Neural progenitor cell (in vitro differentiated cells): ENCODE measurements around the gene DIDO1. TPM values are rescaled to one million over a fixed set of nuclear protein-coding genes. Genes with fewer than 3 reads are reported as not detected.

Source experiments
- DNase-seq: peaks from one replicate; pipeline ENCODE4 v3.0.0-alpha.2; 2016; ENCODE audit warnings: low spot score
- H2AFZ ChIP-seq: fragments of 200-600 bp; sonication (generic); replicated peaks from 2 replicates; pipeline ENCODE4 v1.6.1; 2016; ENCODE audit warnings: antibody characterized with exemption
- H3F3A ChIP-seq: fragments of 200-600 bp; sonication (generic); 2 replicates; pipeline ENCODE4 v1.6.1; 2016; ENCODE audit warnings: antibody characterized with exemption, low read depth
- H3K27ac ChIP-seq: fragments of 200-600 bp; sonication (generic); 2 replicates; pipeline ENCODE4 v1.5.1; 2016; ENCODE audit warnings: mild to moderate bottlenecking
- H3K27me3 ChIP-seq: fragments of 200-600 bp; sonication (generic); 2 replicates; pipeline ENCODE4 v1.6.1; 2016; ENCODE audit warnings: mild to moderate bottlenecking, moderate library complexity
- H3K36me3 ChIP-seq: fragments of 200-600 bp; sonication (generic); 2 replicates; pipeline ENCODE4 v1.5.1; 2016
- H3K4me1 ChIP-seq: fragments of 200-600 bp; sonication (generic); 2 replicates; pipeline ENCODE4 v1.6.1; 2016; ENCODE audit warnings: mixed run types
- H3K4me2 ChIP-seq: fragments of 200-600 bp; sonication (generic); 2 replicates; pipeline ENCODE4 v1.6.1; 2016
- H3K4me3 ChIP-seq: fragments of 200-600 bp; sonication (generic); 2 replicates; pipeline ENCODE4 v1.5.1; 2016
- H3K79me2 ChIP-seq: fragments of 200-600 bp; sonication (generic); 2 replicates; pipeline ENCODE4 v1.6.1; 2016; ENCODE audit warnings: low read depth
- H3K9ac ChIP-seq: fragments of 200-600 bp; sonication (generic); 2 replicates; pipeline ENCODE4 v1.6.1; 2016
- H3K9me3 ChIP-seq: fragments of 200-600 bp; sonication (generic); 2 replicates; pipeline ENCODE4 v1.5.1; 2016; ENCODE audit warnings: low read depth
- H4K20me1 ChIP-seq: fragments of 200-600 bp; sonication (generic); 2 replicates; pipeline ENCODE4 v1.6.1; 2016; ENCODE audit warnings: low read depth
- H3K27ac Mint-ChIP-seq: 3 replicates; pipeline ENCODE4 v1.8.0; 2021; ENCODE audit warnings: mixed read lengths
- H3K27me3 Mint-ChIP-seq: 2 replicates; pipeline ENCODE4 v1.8.0; 2022; ENCODE audit warnings: low read depth, mild to moderate bottlenecking, inconsistent platforms, moderate library complexity, mixed read lengths; ENCODE audit not compliant: insufficient read depth
- H3K36me3 Mint-ChIP-seq: 3 replicates; pipeline ENCODE4 v1.8.0; 2021; ENCODE audit warnings: mixed read lengths
- H3K4me1 Mint-ChIP-seq: 3 replicates; pipeline ENCODE4 v1.8.0; 2021; ENCODE audit warnings: mixed read lengths
- H3K4me3 Mint-ChIP-seq: 3 replicates; pipeline ENCODE4 v1.8.0; 2021; ENCODE audit warnings: mild to moderate bottlenecking, moderate library complexity, mixed read lengths
- H3K9me3 Mint-ChIP-seq: 3 replicates; pipeline ENCODE4 v1.8.0; 2020; ENCODE audit warnings: mixed read lengths
- CTCF ChIP-seq: fragments of 200-600 bp; sonication (generic); IDR thresholded peaks from 2 replicates; pipeline ENCODE4 v1.5.1; 2017; ENCODE audit warnings: antibody characterized with exemption, mild to moderate bottlenecking
- EZH2 ChIP-seq: fragments of 200-600 bp; sonication (generic); IDR thresholded peaks from 2 replicates; pipeline ENCODE4 v1.6.1; 2017; ENCODE audit warnings: antibody characterized with exemption, mild to moderate bottlenecking, moderate library complexity
- EZH2phosphoT487 ChIP-seq: fragments of 200-600 bp; sonication (generic); IDR thresholded peaks from 2 replicates; pipeline ENCODE4 v1.6.1; 2017; ENCODE audit warnings: antibody characterized with exemption
- total RNA-seq: library from RNA; depleted of rRNA; stranded (reverse); fragments of >200 nt; gene quantifications from 2 replicates; pipeline ENCODE4 v1.2.3, GENCODE V29; 2015; ENCODE audit warnings: low replicate concordance

The DIDO1 gene
- total RNA-seq, 1 donor from 2014 or later: 64.5 TPM

GRCh38 chr20:62878244-62879038 lies 47.9 kb downstream of the DIDO1 start:
- TF ChIP-seq EZH2: no peak
- no peak for TF ChIP-seq EZH2phosphoT487
- no peak for TF ChIP-seq CTCF
- Histone ChIP-seq H3K27ac (no peak overlapping the region), H4K20me1 (no peaks in the 10 kb centered on the region), H2AFZ (no peak overlapping the region), H3K27me3 (peaks cover 3% of the 10 kb centered on the region), H3K79me2 (no peaks in the 10 kb centered on the region), H3K4me3 (no peak overlapping the region), H3K4me2 (peak overlapping the region; percentile 13), H3K9ac (no peak overlapping the region), H3F3A (peaks cover 36% of the 10 kb centered on the region), H3K4me1 (peaks cover 14% of the 10 kb centered on the region), H3K36me3 (no peaks in the 10 kb centered on the region), H3K9me3 (no peaks in the 10 kb centered on the region)
- peaks cover 9% of the 10 kb centered on the region for H3K36me3 Mint-ChIP-seq
- peaks cover 23% of the 10 kb centered on the region for H3K4me1 Mint-ChIP-seq
- no peak overlapping the region for H3K27ac Mint-ChIP-seq
- peaks cover 10% of the 10 kb centered on the region for H3K27me3 Mint-ChIP-seq
- peak; percentile 65 for DNase-seq
- peaks cover 5% of the 10 kb centered on the region for H3K9me3 Mint-ChIP-seq
- H3K4me3 Mint-ChIP-seq: no peak overlapping the region

- no peak for DNase-seq
- H3K36me3 Mint-ChIP-seq: peaks cover 7% of the 10 kb centered on the region
- Histone ChIP-seq H3K27ac (no peak overlapping the region), H3K36me3 (no peaks in the 10 kb centered on the region), H3F3A (peaks cover 40% of the 10 kb centered on the region), H3K79me2 (no peaks in the 10 kb centered on the region), H3K9ac (no peak overlapping the region), H3K27me3 (peaks cover 3% of the 10 kb centered on the region), H2AFZ (no peak overlapping the region), H3K4me3 (no peak overlapping the region), H3K9me3 (no peaks in the 10 kb centered on the region), H4K20me1 (no peaks in the 10 kb centered on the region), H3K4me1 (peaks cover 14% of the 10 kb centered on the region), H3K4me2 (no peak overlapping the region)
- peaks cover 8% of the 10 kb centered on the region for H3K27me3 Mint-ChIP-seq
- no peak overlapping the region for H3K4me3 Mint-ChIP-seq
- peaks cover 26% of the 10 kb centered on the region for H3K4me1 Mint-ChIP-seq
- H3K9me3 Mint-ChIP-seq: peaks cover 5% of the 10 kb centered on the region
- no peak overlapping the region for H3K27ac Mint-ChIP-seq
- no peak for TF ChIP-seq CTCF
- TF ChIP-seq EZH2phosphoT487: no peak
- TF ChIP-seq EZH2: no peak
These were observed 49.1 kb downstream of the DIDO1 start for GRCh38 chr20:62876902-62877816.

GRCh38 chr20:62876501-62876901 lies 49.8 kb downstream of the DIDO1 start:
- Histone ChIP-seq H3K36me3 (no peaks in the 10 kb centered on the region), H3K27ac (no peak overlapping the region), H3K4me3 (no peak overlapping the region), H3F3A (peaks cover 40% of the 10 kb centered on the region), H3K79me2 (no peaks in the 10 kb centered on the region), H3K4me2 (no peak overlapping the region), H3K9me3 (no peaks in the 10 kb centered on the region), H3K9ac (no peak overlapping the region), H2AFZ (no peak overlapping the region), H3K27me3 (peaks cover 3% of the 10 kb centered on the region), H4K20me1 (no peaks in the 10 kb centered on the region), H3K4me1 (peaks cover 14% of the 10 kb centered on the region)
- Mint-ChIP-seq H3K36me3 (peaks cover 2% of the 10 kb centered on the region), H3K27me3 (peaks cover 5% of the 10 kb centered on the region), H3K27ac (no peak overlapping the region), H3K4me3 (no peak overlapping the region), H3K9me3 (peaks cover 5% of the 10 kb centered on the region), H3K4me1 (peaks cover 26% of the 10 kb centered on the region)
- TF ChIP-seq EZH2phosphoT487 (no peak), EZH2 (no peak), CTCF (no peak)
- DNase-seq: no peak
